SU-DHL-6 (cell line): ENCODE results near the gene SUOX.
"Not testable (repeated sequence)": the region's sequence is repeated elsewhere in the genome, so short reads cannot be mapped to it uniquely, and the experiment has no call there.

Experiments
- H2AFZ ChIP-seq: fragments of 200-600 bp; sonication (generic); 2 replicates; pipeline ENCODE4 v1.6.1; 2014; ENCODE audit warnings: low read depth, mild to moderate bottlenecking, moderate library complexity, mixed read lengths, antibody characterized with exemption, low read length; ENCODE audit not compliant: severe bottlenecking
- H3F3A ChIP-seq: fragments of 200-600 bp; shearing (Covaris generic); 2 replicates; pipeline ENCODE4 v1.6.0; 2016; ENCODE audit warnings: antibody characterized with exemption, mild to moderate bottlenecking; ENCODE audit not compliant: insufficient read depth
- H3K27ac ChIP-seq: fragments of 200-600 bp; sonication (generic); 2 replicates; pipeline ENCODE4 v1.5.1; 2016; ENCODE audit warnings: low read depth, mild to moderate bottlenecking, low read length, moderate library complexity, mixed read lengths
- H3K27me3 ChIP-seq: fragments of 200-600 bp; sonication (generic), shearing (Covaris generic); 2 replicates; pipeline ENCODE4 v1.6.0; 2014; ENCODE audit warnings: mild to moderate bottlenecking, low read length
- H3K36me3 ChIP-seq: fragments of 200-600 bp; sonication (generic); 2 replicates; pipeline ENCODE4 v1.6.1; 2014; ENCODE audit warnings: mild to moderate bottlenecking, low read length, mixed read lengths
- H3K4me2 ChIP-seq: fragments of 300-600, 200-600 bp; shearing (Covaris generic), sonication (generic); 2 replicates; pipeline ENCODE4 v1.6.0; 2014; ENCODE audit warnings: low read length, low read depth, mild to moderate bottlenecking; ENCODE audit not compliant: poor library complexity, severe bottlenecking
- H3K4me3 ChIP-seq: fragments of 200-600 bp; sonication (generic); 2 replicates; pipeline ENCODE4 v1.5.1; 2014; ENCODE audit warnings: antibody characterized with exemption, low read length, mild to moderate bottlenecking, mixed read lengths; ENCODE audit not compliant: insufficient read depth, poor library complexity, severe bottlenecking
- H3K79me2 ChIP-seq: fragments of 200-600 bp; sonication (generic); 2 replicates; pipeline ENCODE4 v1.6.1; 2014; ENCODE audit warnings: mild to moderate bottlenecking, low read length, moderate library complexity; ENCODE audit not compliant: insufficient read depth
- H3K9ac ChIP-seq: fragments of 200-600 bp; sonication (generic); 2 replicates; pipeline ENCODE4 v1.7.0; 2014; ENCODE audit warnings: mild to moderate bottlenecking, low read length
- H3K9me2 ChIP-seq: fragments of 200-600 bp; sonication (generic); replicated peaks from 2 replicates; pipeline ENCODE4 v1.6.1; 2014; ENCODE audit warnings: low read length; ENCODE audit not compliant: insufficient read depth
- H3K9me3 ChIP-seq: fragments of 200-600 bp; sonication (generic); 2 replicates; pipeline ENCODE4 v1.6.1; 2014; ENCODE audit warnings: low read length, mixed read lengths; ENCODE audit not compliant: insufficient read depth
- H4K20me1 ChIP-seq: fragments of 200-600 bp; sonication (generic); 2 replicates; pipeline ENCODE4 v1.6.1; 2014; ENCODE audit warnings: low read depth, mild to moderate bottlenecking, antibody characterized with exemption, low read length, moderate library complexity, mixed read lengths
- EZH2phosphoT487 ChIP-seq: fragments of 200-600 bp; sonication (generic), shearing (Covaris generic); conservative IDR thresholded peaks from 2 replicates; pipeline ENCODE4 v1.6.1; 2018; ENCODE audit warnings: mild to moderate bottlenecking, antibody characterized with exemption, low read length, moderate library complexity, mixed read lengths
- TF ChIP-seq, protein P1 (sequence below): fragments of 200-600 bp; sonication (generic); IDR thresholded peaks from one replicate; pipeline ENCODE4 v1.5.1; 2017; ENCODE audit warnings: antibody characterized with exemption, mild to moderate bottlenecking, low read length, moderate library complexity; ENCODE audit not compliant: insufficient read depth, poor library complexity, severe bottlenecking

The SUOX gene

DNA sequence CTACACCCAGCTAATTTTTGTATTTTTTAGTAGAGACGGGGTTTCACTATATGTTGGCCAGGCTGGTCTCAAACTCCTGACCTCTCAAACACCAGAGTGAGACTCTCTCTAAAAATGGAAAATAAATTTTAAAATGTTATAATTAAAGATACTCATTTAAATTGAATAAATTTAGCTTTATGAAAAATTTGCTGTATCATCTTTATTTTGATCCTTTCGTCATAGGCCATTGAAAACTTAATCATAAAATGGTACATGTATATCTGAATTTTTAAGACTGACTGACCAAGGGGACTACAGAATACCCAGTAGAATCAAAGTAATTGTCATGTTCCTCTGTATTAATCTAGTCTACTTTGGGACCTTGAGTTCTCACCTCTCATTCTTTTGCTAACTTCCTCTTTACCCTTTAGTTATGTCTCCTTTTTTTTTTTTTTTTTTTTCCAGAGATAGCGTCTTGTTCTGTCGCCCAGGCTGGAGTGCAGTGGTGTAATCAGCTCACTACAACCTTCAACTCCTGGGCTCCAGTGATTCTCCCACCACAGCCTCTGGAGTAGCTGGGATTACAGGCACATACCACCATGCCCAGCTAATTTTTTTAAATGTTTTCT lies 13.7 kb upstream of the SUOX start:
- H3K4me2 ChIP-seq = no peak overlapping the region
- H3F3A ChIP-seq = no peaks in the 10 kb centered on the region
- H3K27ac ChIP-seq = no peak overlapping the region
- H3K36me3 ChIP-seq = no peaks in the 10 kb centered on the region
- no peaks in the 10 kb centered on the region; the same call in 1 of the 2 replicates for H3K79me2 ChIP-seq
- H3K27me3 ChIP-seq = no peaks in the 10 kb centered on the region
- H4K20me1 ChIP-seq = no peaks in the 10 kb centered on the region
- TF ChIP-seq EZH2phosphoT487 = no peak
- TF ChIP-seq, protein P1, sequence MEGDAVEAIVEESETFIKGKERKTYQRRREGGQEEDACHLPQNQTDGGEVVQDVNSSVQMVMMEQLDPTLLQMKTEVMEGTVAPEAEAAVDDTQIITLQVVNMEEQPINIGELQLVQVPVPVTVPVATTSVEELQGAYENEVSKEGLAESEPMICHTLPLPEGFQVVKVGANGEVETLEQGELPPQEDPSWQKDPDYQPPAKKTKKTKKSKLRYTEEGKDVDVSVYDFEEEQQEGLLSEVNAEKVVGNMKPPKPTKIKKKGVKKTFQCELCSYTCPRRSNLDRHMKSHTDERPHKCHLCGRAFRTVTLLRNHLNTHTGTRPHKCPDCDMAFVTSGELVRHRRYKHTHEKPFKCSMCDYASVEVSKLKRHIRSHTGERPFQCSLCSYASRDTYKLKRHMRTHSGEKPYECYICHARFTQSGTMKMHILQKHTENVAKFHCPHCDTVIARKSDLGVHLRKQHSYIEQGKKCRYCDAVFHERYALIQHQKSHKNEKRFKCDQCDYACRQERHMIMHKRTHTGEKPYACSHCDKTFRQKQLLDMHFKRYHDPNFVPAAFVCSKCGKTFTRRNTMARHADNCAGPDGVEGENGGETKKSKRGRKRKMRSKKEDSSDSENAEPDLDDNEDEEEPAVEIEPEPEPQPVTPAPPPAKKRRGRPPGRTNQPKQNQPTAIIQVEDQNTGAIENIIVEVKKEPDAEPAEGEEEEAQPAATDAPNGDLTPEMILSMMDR = no peak
- H3K9me3 ChIP-seq = no peaks in the 10 kb centered on the region
- no peak overlapping the region for H2AFZ ChIP-seq
- H3K9ac ChIP-seq = no peak overlapping the region
- H3K9me2 ChIP-seq = no peaks in the 10 kb centered on the region
- H3K4me3 ChIP-seq = no peak overlapping the region

DNA sequence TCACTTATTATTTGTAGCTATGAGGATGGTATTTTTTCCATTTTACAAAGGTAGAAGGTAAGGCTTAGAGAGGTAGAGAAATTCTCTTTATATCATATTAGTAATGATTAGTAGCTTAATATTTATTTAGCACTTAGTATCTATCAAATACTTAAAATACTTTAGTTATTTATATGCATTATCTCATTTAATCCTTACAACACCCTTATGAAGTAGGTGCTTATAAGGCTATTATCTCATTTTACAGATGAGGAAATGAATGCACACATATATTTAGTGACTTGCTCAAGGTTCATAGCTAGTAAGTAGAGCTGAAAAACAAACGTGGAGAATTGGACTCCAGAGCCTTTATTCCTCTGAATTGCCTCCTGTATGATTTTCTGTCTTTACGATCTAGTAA lies 12.2 kb upstream of the SUOX start:
- no peak for TF ChIP-seq EZH2phosphoT487
- TF ChIP-seq, protein P1 = no peak

GRCh38 chr12:55985341-55985740 lies 11.7 kb upstream of the SUOX start:
- Histone ChIP-seq H2AFZ (no peak overlapping the region), H3K9me2 (no peaks in the 10 kb centered on the region), H3K36me3 (no peaks in the 10 kb centered on the region), H3K27ac (no peak overlapping the region), H3K27me3 (no peaks in the 10 kb centered on the region), H3K4me2 (no peak overlapping the region), H3K9ac (no peak overlapping the region), H3K79me2 (no peaks in the 10 kb centered on the region; the same call in 1 of the 2 replicates), H3K4me3 (no peak overlapping the region), H3K9me3 (no peaks in the 10 kb centered on the region), H3F3A (no peaks in the 10 kb centered on the region), H4K20me1 (no peaks in the 10 kb centered on the region)
- TF ChIP-seq, protein P1 = no peak
- no peak for TF ChIP-seq EZH2phosphoT487

More for the DNA sequence above, 12.2 kb upstream of the SUOX start:
- Histone ChIP-seq H3K36me3 (no peaks in the 10 kb centered on the region), H2AFZ (no peak overlapping the region), H3K27ac (no peak overlapping the region), H3K4me2 (no peak overlapping the region), H3K9ac (no peak overlapping the region), H3F3A (no peaks in the 10 kb centered on the region), H3K27me3 (no peaks in the 10 kb centered on the region), H3K4me3 (no peak overlapping the region), H3K9me2 (no peaks in the 10 kb centered on the region), H4K20me1 (no peaks in the 10 kb centered on the region), H3K9me3 (no peaks in the 10 kb centered on the region), H3K79me2 (no peaks in the 10 kb centered on the region; the same call in 1 of the 2 replicates)

DNA sequence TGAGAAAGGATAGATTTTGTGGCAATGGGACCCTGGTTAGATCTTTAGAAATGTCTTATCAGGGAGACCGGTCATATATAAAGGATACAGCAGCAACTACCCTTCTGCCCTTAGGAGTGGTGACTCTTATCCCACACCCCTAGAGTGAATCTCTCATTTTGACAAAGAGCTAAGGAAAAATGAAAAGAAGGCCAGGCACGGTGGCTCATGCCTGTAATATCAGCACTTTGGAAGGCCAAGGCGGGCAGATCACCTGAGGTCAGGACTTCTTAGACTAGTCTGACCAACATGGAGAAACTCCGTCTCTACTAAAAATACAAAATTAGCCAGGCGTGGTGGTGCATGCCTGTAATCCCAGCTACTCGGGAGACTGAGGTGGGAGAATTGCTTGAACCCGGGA lies 11.1 kb upstream of the SUOX start:
- H3F3A ChIP-seq, H3K9me2 ChIP-seq, H3K4me2 ChIP-seq, H3K4me3 ChIP-seq, H3K9me3 ChIP-seq, H3K79me2 ChIP-seq, H3K36me3 ChIP-seq, H4K20me1 ChIP-seq, H3K27me3 ChIP-seq, H2AFZ ChIP-seq, H3K27ac ChIP-seq, H3K9ac ChIP-seq: not testable (repeated sequence)
